SK-MEL-5 (cell line): ENCODE measurements around the gene NRXN3. TPM values are rescaled to one million over a fixed set of nuclear protein-coding genes. Genes with fewer than 3 reads are reported as not detected.
A peak's percentile ranks its signal among the peaks of the same experiment; 100 is the strongest.

Experiments
- DNase-seq: peaks from one replicate; pipeline ENCODE4 v3.0.0-alpha.2; 2016; ENCODE audit warnings: low read depth, low spot score
- in situ Hi-C: cut with HindIII; loops from 2 replicates; pipeline ENCODE4 v1.10.0; 2016; ENCODE audit warnings: low sequenced_read_pairs, high pct_unique_total_duplicates, low pct_unique_long_range_greater_than_20kb
- total RNA-seq: library from RNA; depleted of rRNA; stranded (reverse); fragments of >200 nt; shearing (Covaris generic); gene quantifications from 2 replicates; pipeline ENCODE4 v1.2.3, GENCODE V29; 2014

Gene NRXN3
- total RNA-seq, 1 experiment from 2014 or later, result 0.03 TPM

GRCh38 chr14:78614593-78614992, 444.4 kb downstream of the NRXN3 start:
- no peak for DNase-seq

GRCh38 chr14:78617735-78618134, 447.6 kb downstream of the NRXN3 start:
- in situ Hi-C loops, result no loop called here

More at GRCh38 chr14:78614593-78614992, 444.4 kb downstream of the NRXN3 start:
- in situ Hi-C loops, result no loop called here

GRCh38 chr14:78618368-78618767, 448.2 kb downstream of the NRXN3 start:
- no peak for DNase-seq
- in situ Hi-C loops, result no loop called here

More at GRCh38 chr14:78617735-78618134, 447.6 kb downstream of the NRXN3 start:
- no peak for DNase-seq

GRCh38 chr14:78627114-78627513, 456.9 kb downstream of the NRXN3 start:
- in situ Hi-C loops, result no loop called here

GRCh38 chr14:78631551-78631950, 461.4 kb downstream of the NRXN3 start:
- no peak for DNase-seq
- in situ Hi-C loops, result no loop called here

More at GRCh38 chr14:78627114-78627513, 456.9 kb downstream of the NRXN3 start:
- no peak for DNase-seq

- no peak for DNase-seq
- in situ Hi-C loops, result no loop called here
Observed at GRCh38 chr14:78633752-78634151, 463.6 kb downstream of the NRXN3 start.

- in situ Hi-C loops, result no loop called here
- no peak for DNase-seq
Observed at GRCh38 chr14:78637489-78637888, 467.3 kb downstream of the NRXN3 start.

- in situ Hi-C loops, result no loop called here
- no peak for DNase-seq
Observed at GRCh38 chr14:78637908-78638475, 467.8 kb downstream of the NRXN3 start.

GRCh38 chr14:78638926-78639325, 468.8 kb downstream of the NRXN3 start:
- DNase-seq, result no peak
- in situ Hi-C loops, result no loop called here

GRCh38 chr14:78644824-78645559, 474.8 kb downstream of the NRXN3 start:
- DNase-seq, result no peak
- in situ Hi-C loops, result no loop called here

GRCh38 chr14:78652727-78653126, 482.6 kb downstream of the NRXN3 start:
- in situ Hi-C loops, result no loop called here
- no peak for DNase-seq

- DNase-seq, result no peak
- in situ Hi-C loops, result no loop called here
Observed at GRCh38 chr14:78653173-78653572, 483.0 kb downstream of the NRXN3 start.

- no peak for DNase-seq
- in situ Hi-C loops, result no loop called here
Observed at GRCh38 chr14:78657451-78657850, 487.3 kb downstream of the NRXN3 start.

GRCh38 chr14:78664841-78665240, 494.7 kb downstream of the NRXN3 start:
- DNase-seq, result no peak
- in situ Hi-C loops, result no loop called here

GRCh38 chr14:78666336-78667056, 496.3 kb downstream of the NRXN3 start:
- no peak for DNase-seq
- in situ Hi-C loops, result no loop called here

GRCh38 chr14:78667141-78667540, 497.0 kb downstream of the NRXN3 start:
- no peak for DNase-seq
- in situ Hi-C loops, result no loop called here

GRCh38 chr14:78673845-78674244, 503.7 kb downstream of the NRXN3 start:
- peak; percentile 3 for DNase-seq
- in situ Hi-C loops, result no loop called here

- DNase-seq, result no peak
- in situ Hi-C loops, result no loop called here
Observed at GRCh38 chr14:78674820-78675219, 504.6 kb downstream of the NRXN3 start.

GRCh38 chr14:78683206-78683605, 513.0 kb downstream of the NRXN3 start:
- no peak for DNase-seq
- in situ Hi-C loops, result no loop called here
